ENCODE results near the gene LRBA. TPM values are rescaled to one million over a fixed set of nuclear protein-coding genes. Genes with fewer than 3 reads are reported as not detected.

The LRBA gene
- total and polyA plus RNA-seq, 2 donors (not counting 3 experiments of a cell fraction or from before 2014, with no cell fraction given), result 18.0 to 35.1 TPM

GRCh38 chr4:150215601-150216000, 799.5 kb downstream of the LRBA start:
- Histone ChIP-seq H3K9me1 (replicated peaks; ENCODE audit: control insufficient read depth, extremely low read depth, insufficient read depth, low read length) (no peaks in the 10 kb centered on the region), H3K4me1 (ENCODE audit: control insufficient read depth, extremely low read depth, insufficient read depth, low read length) (no peaks in the 10 kb centered on the region), H3K27me3 (ENCODE audit: control insufficient read depth in 2 of 2, insufficient read depth in 2 of 2, low read length in 2 of 2) (no peaks in the 10 kb centered on the region), H3K36me3 (ENCODE audit: control insufficient read depth in 2 of 2, extremely low read depth in 1 of 2, insufficient read depth in 2 of 2, low read length in 2 of 2) (no peaks in the 10 kb centered on the region), H2AFZ (ENCODE audit: low read depth, low read length) (no peak overlapping the region), H4K20me1 (replicated peaks; ENCODE audit: control insufficient read depth, extremely low read depth, insufficient read depth, low read length) (no peaks in the 10 kb centered on the region), H3K79me2 (ENCODE audit: control insufficient read depth, insufficient read depth, low read length) (no peaks in the 10 kb centered on the region), H3K27ac (ENCODE audit: insufficient read depth, low read depth, low read length) (no peak overlapping the region), H3K9ac (replicated peaks; ENCODE audit: extremely low read depth, insufficient read depth, low read length) (no peak overlapping the region), H3K4me3 (replicated peaks in 1 of 3; ENCODE audit: insufficient read depth in 1 of 3, low read depth in 1 of 3, low read length in 3 of 3) (no peak overlapping the region), H3K9me3 (replicated peaks; ENCODE audit: control insufficient read depth, insufficient read depth, low read length) (no peaks in the 10 kb centered on the region), H3K4me2 (ENCODE audit: insufficient read depth, low read length) (no peak overlapping the region)
- no TSS peak for BruUV-seq (replicated peaks)
- FAIRE-seq (no peak), DNase-seq (ENCODE audit: low read depth, low spot score) (no peak)
- intact Hi-C loops (cut with micrococcal nuclease) (no loop called here), dilution Hi-C loops (cut with MboI; ENCODE audit: extremely low pct_ligation_motif_present, low sequenced_read_pairs) (no loop called here)
- CTCF ChIA-PET, result interaction anchor here (1.5 kb wide), 1 partner anchor 651 kb away, joined by 5 read pairs; no protein-coding TSS in a partner anchor
- TF ChIP-seq CTCF (IDR thresholded peaks at IDR 0.05; ENCODE audit: extremely low read depth in 1 of 2, insufficient read depth in 1 of 2, low read depth in 1 of 2, low read length in 2 of 2) (no peak), FOS (IDR thresholded peaks at IDR 0.05; ENCODE audit: borderline replicate concordance, insufficient read depth, low read length) (no peak), POLR2AphosphoS5 (IDR thresholded peaks at IDR 0.05; ENCODE audit: insufficient read depth, low read depth, low read length) (no peak), POLR2A (IDR thresholded peaks at IDR 0.05; ENCODE audit: low read depth, low read length) (no peak), GATA2 (IDR thresholded peaks at IDR 0.05; ENCODE audit: insufficient read depth, insufficient read length, low read depth, low read length) (no peak), MAX (IDR thresholded peaks at IDR 0.05; ENCODE audit: insufficient read depth, insufficient read length) (no peak), EZH2 (IDR thresholded peaks at IDR 0.05; ENCODE audit: borderline replicate concordance, low read depth, low read length, severe bottlenecking) (no peak), MYC (IDR thresholded peaks at IDR 0.05; ENCODE audit: low read depth, low read length) (no peak), JUN (IDR thresholded peaks at IDR 0.05; ENCODE audit: borderline replicate concordance, insufficient read depth, insufficient read length, low read depth) (no peak)
- POLR2A ChIA-PET, result no interaction called here

Small RNAs within 50 kb of the gene (small RNA-seq; reads per million reads assigned to genes)
- gene RNA5SP168 (ENCODE audit: insufficient read depth, insufficient read length, low read depth, low replicate concordance), result not detected

Other genes starting within 250 kb of the LRBA start
- 1,468 and 1,494 TPM in 2 replicates for gene RPS3A, start 84.3 kb upstream of the LRBA start, total RNA-seq
- 941 and 1,367 TPM in 2 replicates for gene RPS3A, start 84.3 kb upstream of the LRBA start, polyA plus RNA-seq